GM19463 (cell line): ENCODE measurements around the gene PARP6.

ENCODE experiments used
- ATAC-seq: cut with Tn5 transposase; IDR thresholded peaks from one replicate; pipeline ENCODE4 v1.9.1; 2021; ENCODE audit warnings: mild to moderate bottlenecking, moderate library complexity; ENCODE audit not compliant: unreplicated experiment

PARP6 gene

GRCh38 chr15:72272213-72272996 is at the start of gene PARP6:
Gene PARP6, minus strand, starts transcription at chr15:72272554. Its CDS starts 5,077 bp downstream, at chr15:72267477.
- ATAC-seq: peak; percentile 97

- ATAC-seq: peak; percentile 77
These were observed 47.8 kb upstream of the PARP6 start, which contains the start of gene CELF6 for GRCh38 chr15:72319985-72320671. Gene CELF6, minus strand, starts transcription at chr15:72320157. Its CDS starts 283 bp downstream, at chr15:72319874.

- ATAC-seq: peak; percentile 18
These were observed 47.1 kb upstream of the PARP6 start for GRCh38 chr15:72319360-72319984.

GRCh38 chr15:72318408-72318942 is 46.1 kb upstream of the PARP6 start:
- ATAC-seq: no peak

GRCh38 chr15:72315706-72316370 is 43.5 kb upstream of the PARP6 start:
- ATAC-seq: no peak

GRCh38 chr15:72313881-72314280 is 41.5 kb upstream of the PARP6 start:
- ATAC-seq: no peak

GRCh38 chr15:72313448-72313840 is 41.1 kb upstream of the PARP6 start:
- ATAC-seq: no peak

- peak; percentile 53 for ATAC-seq
These were observed 40.5 kb upstream of the PARP6 start for GRCh38 chr15:72312605-72313447.

- no peak for ATAC-seq
These were observed 34.7 kb upstream of the PARP6 start for GRCh38 chr15:72307026-72307425.

- ATAC-seq: no peak
These were observed 33.9 kb upstream of the PARP6 start for GRCh38 chr15:72306211-72306785.

GRCh38 chr15:72304596-72304995 is 32.2 kb upstream of the PARP6 start:
- ATAC-seq: no peak

- ATAC-seq: no peak
These were observed 30.6 kb upstream of the PARP6 start for GRCh38 chr15:72302955-72303354.

GRCh38 chr15:72289597-72290325 is 17.4 kb upstream of the PARP6 start:
- ATAC-seq: no peak

GRCh38 chr15:72288796-72289596 is 16.6 kb upstream of the PARP6 start:
- no peak for ATAC-seq

- ATAC-seq: no peak
These were observed 13.7 kb upstream of the PARP6 start for GRCh38 chr15:72285927-72286516.

GRCh38 chr15:72285402-72285801 is 13.0 kb upstream of the PARP6 start:
- no peak for ATAC-seq

- ATAC-seq: no peak
These were observed 12.4 kb upstream of the PARP6 start for GRCh38 chr15:72284781-72285180.

- ATAC-seq: no peak
These were observed 9.4 kb upstream of the PARP6 start for GRCh38 chr15:72281713-72282112.
